Hematopoietic multipotent progenitor cell treated with erythropoietin and hydrocortisone succinate and interleukin-3 and kit ligand, for 8 days (in vitro differentiated cells): Measurements from ENCODE around the gene SERPINI1.

Experiments
- DNase-seq: peaks from one replicate; pipeline ENCODE4 v3.0.0-alpha.2; 2015

The SERPINI1 gene

DNA sequence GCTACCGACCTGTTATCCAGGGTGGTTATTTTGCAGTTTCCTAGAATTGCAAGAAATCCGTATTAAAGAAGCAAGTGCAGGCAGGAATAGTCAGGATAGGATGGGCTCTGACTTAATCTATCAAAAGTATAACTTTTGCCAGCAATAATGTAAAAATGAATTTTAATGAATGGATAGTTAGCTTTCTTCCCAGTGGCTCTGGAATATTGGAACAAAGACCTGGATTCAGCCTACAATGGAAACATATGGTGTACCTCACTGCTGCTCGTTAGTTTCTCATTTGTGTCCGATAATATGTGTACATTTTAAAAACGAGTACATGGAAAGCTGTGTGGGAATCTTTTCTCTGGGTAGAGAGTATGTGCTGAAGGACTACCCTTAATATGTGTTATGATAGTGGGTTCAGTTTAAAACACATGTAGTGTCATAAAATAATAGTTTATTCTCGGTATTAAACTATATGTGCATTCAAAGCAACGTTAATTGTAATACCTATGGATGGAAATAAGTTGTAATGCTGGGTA is 805 bp downstream of the SERPINI1 start:
- DNase-seq: no peak

DNA sequence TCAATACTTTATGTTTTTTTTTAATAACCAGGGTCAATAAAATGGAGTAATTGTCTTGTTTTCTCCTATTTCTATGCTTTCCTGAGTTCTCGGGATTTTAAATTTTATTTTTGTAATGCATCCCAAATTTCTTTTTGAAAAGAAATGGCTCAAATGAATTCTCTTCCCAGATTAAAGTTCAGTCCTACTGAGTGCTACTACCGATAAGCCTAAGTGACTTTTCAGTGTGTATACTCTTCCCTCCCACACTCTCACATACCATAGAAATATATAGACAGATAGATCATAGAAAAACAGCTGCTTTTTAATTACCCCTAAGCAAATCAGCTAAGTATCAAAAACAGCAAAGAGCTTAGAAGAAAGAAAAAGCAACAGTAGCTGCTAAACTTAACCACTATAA is 1.5 kb downstream of the SERPINI1 start:
- no peak for DNase-seq

DNA sequence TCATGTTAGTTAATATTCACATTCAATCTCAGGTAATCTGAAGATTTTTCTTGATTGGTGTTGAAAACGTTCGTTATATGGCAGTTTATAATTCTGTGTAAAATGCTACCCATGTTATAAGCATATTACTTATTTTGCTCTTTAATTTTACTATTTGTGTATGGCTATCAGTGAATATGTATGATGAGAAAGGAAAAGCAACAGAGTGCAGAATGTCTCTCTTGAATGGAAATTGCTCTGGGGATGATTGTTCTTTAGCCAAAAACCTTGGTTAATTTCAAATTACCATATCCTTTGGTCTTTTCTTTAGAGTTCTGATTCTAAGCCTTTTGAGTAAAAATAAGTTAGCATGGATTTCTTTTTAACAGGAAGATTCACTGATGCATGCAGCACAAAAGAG is 2.5 kb downstream of the SERPINI1 start:
- DNase-seq: no peak

DNA sequence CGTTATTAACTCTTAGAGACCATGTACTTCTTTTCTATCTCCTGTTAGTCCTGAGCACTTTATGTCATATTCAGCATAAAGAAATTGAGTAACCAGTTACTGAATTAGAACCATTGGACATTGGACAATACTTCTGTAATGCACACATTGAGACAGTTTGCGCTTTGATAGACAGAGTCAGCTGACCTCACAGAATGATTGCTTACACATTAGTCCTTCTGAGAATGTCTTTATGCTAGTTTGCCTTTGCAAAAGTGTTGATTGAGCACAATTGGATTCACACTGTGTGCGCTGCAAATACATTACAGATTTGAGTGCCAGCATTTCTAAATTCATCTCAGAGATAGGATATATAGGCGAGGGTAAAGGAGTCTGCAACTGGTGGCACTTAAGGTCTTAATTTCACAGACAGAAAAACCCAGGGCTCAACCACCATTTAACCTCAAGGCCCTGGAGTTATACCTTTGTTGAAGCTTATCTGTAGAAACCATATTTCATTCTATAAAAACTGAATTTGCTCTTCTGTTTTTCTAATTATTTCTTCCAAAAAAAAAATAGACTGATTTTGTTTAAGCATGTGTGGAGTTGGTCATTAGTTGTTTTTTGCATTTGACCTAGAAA is 3.8 kb downstream of the SERPINI1 start:
- DNase-seq: peak; percentile 56

DNA sequence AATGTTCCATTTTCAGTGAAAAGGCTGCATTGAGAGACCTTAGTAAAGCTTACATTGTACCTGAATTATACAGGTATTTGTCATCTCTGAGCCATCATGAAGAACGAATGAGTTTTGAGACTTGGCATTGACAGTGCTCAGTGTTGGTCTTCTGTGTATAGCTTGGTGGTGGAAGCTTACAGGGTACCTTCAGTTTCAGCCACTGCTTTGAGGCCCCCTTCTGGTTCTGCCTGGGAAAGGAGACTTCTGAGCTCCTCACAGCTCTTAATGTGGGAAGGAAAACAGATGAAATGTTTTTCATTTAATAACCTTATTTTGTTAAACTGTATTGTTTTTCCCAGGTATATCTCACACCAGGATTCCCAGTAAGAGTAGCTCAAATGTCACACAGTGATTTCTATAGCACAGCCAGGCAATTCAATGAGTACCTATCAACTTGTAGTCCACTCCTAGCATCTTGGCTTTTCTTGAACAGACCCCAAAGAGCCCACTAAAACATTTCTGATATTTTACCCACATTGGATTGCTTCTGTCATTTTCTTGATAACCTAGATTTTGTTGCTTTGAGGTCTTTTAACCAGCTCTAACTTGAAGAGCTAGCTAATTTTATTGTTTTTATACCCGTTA is 5.6 kb downstream of the SERPINI1 start:
- DNase-seq: peak; percentile 78

DNA sequence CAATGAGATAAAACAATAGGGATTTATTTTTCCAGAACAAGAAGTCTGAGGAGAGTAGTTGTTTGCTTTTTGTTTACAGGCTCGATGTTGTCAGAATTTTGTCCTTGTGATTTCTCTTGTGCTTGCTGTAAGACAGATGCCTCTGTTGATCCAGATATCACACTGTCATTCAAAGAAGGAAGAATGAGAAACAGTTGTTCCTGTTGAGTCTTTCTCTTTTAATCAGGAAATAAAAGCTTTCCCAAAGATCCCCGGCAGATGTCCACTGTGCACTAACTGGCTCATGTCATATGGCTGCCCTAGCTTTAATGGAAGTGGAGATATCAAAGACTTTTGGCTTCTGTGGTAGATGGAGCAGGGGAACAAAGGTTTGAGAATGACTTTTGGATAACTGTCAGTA is 6.8 kb downstream of the SERPINI1 start:
- DNase-seq: no peak

DNA sequence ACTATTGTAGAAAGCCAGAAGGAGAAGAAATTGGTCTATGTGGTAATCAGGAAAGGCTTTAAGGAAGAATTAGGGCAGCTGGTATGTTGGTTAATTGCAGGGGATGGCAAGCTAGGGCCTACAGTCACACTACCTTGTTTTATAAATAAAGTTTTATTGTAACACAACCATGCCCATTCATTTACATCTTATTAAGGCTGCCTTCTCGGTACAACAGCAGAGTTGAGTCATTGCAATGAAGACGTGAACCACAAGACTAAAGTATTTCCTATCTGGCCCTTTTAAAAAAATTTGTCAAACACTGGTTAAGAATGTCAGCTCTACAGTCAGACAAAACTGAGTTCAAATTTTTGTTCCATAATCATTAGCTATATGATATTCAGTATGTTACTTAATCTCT is 8.3 kb downstream of the SERPINI1 start:
- DNase-seq: no peak

DNA sequence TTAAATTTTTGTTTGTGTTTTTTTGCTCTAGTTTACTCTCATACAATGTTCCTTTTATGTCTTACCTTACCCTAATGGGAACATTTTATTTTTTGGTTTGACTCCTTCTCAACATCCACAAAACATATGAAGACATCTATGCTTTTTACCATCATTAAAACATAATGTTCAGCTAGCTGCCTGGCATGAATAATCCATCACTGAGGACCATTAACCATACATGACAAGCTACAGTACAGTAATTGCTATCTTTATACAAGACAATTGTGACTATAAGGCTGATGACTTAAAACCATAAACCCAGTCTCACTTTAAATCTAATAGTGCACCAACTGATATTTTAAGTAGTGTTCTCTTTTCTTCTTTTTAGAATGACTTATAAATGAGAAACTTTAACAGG is 13.7 kb downstream of the SERPINI1 start:
- DNase-seq: no peak

DNA sequence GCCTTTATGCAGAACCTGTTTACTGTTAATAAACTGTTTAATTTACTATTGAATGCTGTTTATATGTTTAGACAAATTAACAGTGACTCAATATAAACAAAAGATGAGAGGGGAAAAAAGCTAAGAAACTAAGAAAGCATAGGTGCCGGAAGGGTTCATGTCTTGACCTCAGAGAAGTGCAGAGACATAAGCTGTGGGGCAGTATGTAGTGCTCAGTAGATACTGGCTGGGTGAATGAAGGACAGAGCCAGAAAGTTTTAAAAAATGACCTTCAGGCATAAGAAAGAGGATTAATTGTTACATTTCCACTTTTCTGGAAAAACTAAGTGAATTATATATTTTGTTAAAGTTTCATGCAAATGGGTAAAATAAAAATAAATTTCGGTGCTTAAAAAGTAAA is 14.2 kb downstream of the SERPINI1 start:
- DNase-seq: no peak

DNA sequence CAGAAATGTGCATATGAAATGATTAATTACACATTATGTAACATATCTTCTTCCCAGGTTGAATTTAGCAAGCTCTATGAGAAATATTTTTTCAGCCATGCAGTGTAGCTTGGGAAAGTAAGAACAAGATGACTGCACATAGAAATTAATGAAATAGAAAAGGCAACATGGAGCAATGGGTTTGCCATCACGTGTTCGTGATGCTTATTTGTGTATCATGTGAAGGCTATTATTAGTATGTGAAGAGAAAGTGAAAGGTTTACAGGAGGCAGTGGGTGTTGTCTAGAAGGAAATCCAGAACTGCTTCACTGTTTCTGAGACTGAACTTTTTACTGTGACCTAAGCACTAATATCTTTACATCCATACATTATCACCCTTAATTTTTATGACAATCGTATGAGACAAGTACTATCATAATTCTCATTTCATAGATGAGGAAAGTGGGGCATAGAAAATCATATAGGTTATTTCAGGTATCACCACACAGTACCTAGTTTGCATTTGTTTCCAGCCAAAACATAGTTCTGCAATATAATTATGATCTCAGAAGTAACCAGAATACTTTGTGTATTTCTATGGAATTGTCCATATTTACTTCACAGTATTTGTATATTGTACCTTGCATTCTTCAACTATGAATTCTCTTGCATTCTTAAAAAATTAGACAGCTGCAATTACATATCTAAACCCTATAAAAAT is 14.9 kb downstream of the SERPINI1 start:
- DNase-seq: no peak

DNA sequence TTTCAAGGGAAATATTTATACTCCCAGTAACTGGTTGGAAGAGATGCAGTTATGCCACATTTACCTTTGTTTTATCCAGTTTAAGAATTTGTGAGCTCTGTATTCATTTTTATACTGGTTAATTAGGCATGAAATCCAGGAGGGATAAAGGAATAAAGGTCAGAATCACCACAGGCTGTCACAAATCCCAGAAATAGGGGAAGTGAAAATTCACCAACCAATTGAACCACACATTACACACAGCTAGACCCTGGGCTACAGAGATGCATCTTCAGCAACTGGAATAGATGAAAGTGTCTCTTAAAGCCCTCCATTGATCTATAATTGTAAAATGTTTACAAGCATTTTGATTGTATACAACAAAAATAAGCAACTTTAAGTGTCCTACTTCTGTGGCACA is 18.5 kb downstream of the SERPINI1 start:
- no peak for DNase-seq

DNA sequence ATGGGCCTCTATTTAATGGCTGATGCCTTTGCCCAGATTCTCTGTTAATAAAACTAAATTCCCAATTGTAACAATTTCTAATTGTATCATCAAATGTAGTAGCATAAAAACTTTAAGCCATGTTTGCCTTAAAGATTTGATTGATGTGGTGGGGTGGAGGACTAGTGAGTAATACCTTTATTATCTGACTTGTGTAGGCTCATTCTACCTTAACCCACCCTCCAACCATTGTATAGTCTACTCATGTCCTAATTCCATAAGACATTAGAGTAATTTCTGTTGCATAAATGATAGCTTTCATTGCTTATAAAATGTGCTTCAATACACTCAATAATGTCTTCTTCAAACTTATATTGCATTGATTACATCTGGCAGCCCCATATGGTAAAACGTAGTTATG is 25.8 kb downstream of the SERPINI1 start:
- no peak for DNase-seq

DNA sequence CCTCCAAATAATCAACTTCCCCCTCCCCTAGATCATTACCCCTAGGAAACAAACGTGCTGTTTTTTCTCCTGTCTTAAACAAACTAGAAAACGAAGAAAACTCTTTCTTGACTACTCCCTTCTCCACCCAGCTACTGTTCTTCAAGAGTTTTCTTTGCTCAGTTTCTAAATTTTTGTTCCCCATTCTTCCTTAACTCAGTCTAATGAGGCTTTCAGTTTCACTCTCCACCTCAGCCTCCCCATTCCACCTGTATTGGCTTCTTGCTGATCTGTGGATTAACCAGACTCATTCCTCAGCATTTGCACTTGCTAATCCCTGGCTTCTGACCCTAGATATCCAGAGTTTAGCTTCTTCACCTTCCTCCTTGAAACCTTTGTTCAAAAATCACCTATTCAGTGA is 26.8 kb downstream of the SERPINI1 start:
- no peak for DNase-seq

DNA sequence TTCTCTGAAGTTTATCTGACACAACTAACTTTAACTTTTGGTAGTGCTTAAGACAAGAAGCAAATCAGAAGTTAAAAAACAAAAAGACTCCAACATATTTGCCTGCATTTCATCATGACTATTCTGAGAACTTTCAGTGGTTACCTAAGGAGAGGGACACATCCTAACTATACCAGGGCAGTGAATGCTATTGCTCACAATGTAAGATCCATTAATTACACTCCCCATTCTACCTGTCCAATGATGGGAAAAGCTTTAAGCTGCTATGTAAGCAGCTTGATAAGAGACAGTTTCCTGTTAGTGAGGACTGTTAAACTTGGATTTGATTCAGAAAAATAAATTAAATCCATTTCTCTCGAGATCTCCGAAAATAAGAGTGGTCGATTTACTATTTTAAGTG is 37.5 kb downstream of the SERPINI1 start:
- DNase-seq: no peak

DNA sequence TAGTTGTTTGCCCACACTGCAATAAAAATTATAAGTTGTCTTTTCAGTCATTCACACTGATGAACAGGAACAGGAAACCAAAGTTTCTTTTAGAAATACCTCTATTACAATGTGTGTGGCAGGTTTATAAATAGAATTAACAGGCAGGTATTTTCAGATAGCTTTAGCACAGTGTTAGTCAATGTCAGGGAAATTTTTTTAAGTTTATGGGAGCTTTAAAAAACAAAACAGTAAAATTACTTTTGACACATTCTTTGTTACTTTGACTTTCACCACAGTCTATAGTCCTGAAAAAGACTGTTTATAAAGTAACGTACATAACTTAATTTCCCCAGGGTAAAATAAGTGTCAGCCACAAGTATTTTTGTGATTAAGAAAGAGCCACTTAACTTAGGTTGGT is 38.1 kb downstream of the SERPINI1 start:
- no peak for DNase-seq

DNA sequence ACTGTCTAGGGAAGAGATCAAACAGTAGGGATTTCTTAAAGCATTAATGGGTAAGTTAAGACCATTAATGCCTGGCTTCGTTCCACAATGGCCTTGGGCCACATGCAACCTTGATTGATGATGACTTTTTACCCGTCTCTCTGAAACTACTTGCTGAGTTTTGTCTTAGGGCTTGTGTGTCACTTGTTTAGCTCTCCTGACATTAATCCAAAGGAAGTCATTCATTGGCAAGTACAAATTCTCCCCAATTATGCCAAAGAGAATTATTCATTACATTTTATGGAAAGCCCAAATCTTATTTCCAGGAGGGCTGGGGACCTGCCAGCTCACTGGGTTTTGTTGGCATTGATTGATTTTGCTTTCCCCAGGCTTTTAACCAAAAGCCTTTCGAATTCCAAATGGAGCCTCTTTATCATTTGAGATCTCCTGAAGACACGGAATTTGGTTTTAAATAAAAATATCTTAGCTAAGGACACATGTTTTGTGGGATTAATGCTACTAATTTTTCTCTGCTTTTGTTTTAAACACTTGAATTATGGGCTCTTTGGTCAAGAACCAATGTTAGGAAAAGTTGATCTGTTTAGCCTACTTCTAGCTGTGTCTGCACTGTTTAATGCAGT is 40.7 kb downstream of the SERPINI1 start:
- no peak for DNase-seq

DNA sequence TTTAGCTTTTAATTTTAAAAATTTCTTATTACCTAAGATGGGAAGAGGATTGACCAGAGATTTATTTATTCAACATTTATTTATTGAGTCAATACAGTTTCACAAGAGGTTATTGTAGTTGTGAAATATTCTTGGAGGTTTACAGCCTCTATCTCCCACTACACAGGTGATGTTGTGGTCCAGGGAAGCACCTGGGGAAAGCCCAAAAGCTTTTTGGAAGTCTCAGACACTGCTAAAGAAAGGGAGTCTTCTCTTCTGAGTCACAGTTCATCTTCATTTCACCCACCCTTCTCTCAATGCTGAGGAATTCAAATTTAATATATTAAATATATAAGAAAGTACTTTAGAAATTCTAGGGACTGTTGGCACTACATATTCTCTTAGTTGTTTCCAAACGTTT is 41.8 kb downstream of the SERPINI1 start:
- no peak for DNase-seq

DNA sequence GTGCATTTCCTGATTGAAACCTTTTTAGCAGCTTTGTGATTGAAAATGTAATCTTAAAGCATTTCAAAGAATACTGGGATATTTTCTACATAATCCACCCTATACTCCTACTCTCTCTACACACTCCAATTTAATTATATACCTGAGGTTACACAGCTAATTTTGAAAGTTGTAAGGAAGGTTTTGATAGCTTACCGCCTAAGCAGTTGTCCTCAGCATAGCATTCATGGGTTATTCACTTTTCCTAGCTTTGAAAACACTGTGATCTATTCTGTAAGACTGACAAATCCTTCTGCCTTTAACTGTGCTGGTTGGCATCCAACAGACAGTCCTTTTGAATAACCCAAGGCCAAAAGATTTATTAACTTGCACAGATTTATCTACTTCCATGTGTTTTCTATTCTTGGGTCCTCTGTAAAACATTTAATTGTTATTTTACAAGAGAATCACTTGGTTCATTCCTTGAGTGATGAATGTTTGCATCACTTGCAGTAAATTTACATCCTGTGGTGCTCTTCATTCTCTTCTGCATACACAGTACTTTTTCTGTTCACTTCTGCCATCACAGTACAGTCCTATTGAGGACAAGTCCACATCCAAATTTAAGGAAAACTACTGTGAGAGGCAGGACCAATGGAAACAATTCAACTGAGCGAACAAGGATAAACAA is 44.8 kb downstream of the SERPINI1 start:
- no peak for DNase-seq

DNA sequence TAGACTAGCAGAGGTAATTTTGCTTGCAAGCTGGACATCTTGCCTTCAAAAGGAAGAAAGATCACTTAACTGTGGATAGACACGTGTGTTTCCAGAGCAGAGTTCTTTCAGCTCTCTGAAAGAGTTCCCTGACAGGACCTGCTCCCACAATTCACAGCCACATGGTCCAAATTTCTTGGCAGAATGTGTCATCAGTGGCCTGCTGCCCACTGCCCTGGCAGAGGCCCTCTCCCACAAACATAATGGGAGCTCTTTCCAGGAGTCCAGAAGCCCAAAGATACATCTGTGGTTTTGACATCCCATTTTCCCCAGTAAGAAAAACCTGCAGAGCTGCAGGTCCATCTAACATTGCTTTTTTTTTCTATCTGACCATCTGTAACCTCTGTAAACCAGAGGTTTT is 48.3 kb downstream of the SERPINI1 start:
- DNase-seq: no peak

DNA sequence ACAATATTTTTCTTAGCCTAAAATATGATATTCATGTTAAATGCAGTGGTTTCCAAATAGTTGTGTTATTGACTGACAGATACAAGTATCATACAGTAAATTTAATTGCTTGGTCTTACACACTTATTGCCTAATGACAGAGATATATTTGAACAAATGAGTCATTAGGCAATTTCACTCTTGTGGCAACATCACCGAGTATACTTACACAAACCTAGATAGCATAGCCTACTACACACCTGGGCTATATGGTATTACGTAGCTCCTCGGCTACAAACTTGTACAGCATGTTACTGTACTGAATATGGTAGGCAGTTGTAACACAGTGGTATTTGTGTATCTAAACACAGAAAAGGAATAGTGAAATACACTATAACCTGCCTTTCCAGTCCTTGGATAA is 50.3 kb downstream of the SERPINI1 start:
- DNase-seq: no peak

DNA sequence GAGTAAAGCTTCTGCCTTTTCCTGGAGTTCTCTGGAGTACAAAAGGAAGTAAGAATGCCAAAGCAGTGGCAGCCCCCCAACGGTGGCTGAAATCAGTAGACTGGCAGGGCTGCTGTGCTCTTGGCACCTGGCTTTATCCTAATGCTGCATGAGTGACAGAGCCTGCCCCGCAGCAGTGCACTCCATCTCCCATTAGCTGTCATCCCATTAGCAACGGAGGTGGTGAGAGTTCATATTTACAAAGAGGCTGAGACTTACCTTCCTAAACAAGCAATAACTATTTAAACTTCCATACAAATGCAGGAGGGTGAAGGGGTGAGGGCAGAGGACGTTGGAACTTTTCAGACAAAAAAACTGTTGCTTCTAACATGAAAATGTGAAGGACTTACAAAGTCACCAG is 51.9 kb downstream of the SERPINI1 start:
- no peak for DNase-seq

DNA sequence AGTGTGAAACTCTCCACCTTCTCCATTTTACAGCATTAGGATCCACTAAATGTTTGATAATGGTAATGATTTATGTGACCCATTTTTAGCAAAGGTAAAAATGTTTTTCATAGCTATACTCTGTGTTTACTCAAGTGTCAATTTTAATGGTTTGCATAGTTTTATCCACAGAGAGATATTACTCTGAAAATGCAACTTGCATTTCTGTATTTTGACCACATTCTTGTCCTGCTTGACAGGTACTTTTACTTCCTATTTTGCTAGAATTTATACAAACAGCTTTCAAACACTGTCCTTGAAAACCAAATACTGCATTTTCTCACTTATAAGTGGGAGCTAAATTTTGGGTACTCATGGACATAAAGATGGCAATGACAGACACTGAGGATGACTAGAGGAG is 62.9 kb downstream of the SERPINI1 start:
- no peak for DNase-seq

DNA sequence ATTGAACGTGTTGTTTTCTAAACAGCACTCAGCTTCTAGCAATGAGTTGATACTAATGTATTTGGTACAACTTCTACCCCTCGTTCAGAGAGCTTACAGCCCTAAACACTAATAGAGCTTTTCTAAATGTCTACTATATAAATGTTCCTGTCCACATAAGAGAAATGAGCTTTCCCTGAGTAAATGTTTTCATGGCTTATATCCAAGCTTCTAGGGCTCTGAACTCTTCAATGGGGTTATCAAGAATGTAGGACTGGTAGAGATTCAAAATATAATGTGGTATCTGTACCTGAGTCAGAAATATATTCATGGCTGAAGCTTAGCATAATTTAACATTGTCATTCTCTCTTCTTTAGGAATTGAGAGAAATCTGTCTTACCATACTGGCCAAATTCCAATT is 73.4 kb downstream of the SERPINI1 start:
- no peak for DNase-seq
